Stomach smooth muscle (tissue), 2 donors: ENCODE results near the gene CDHR3.

Experiments used
- H3K27ac ChIP-seq: one replicate; pipeline ENCODE4 v1.7.0; 2013; ENCODE audit warnings: mild to moderate bottlenecking, low read length, inconsistent platforms
- H3K27me3 ChIP-seq, 2 donors: one replicate each; pipeline ENCODE4 v1.7.0; 2013; ENCODE audit warnings: low read length in 2 of 2; ENCODE audit not compliant: insufficient read depth in 2 of 2, control insufficient read depth in 1 of 2
- H3K36me3 ChIP-seq, 2 donors: one replicate each; pipeline ENCODE4 v1.7.0; 2013; ENCODE audit warnings: low read length in 2 of 2; ENCODE audit not compliant: control insufficient read depth in 2 of 2, insufficient read depth in 2 of 2
- H3K4me1 ChIP-seq: one replicate; pipeline ENCODE4 v1.7.0; 2013; ENCODE audit warnings: low read length; ENCODE audit not compliant: control insufficient read depth, insufficient read depth
- H3K4me3 ChIP-seq, 2 donors: one replicate each; pipeline ENCODE4 v1.7.0; 2013; ENCODE audit warnings: low read length in 2 of 2
- H3K9ac ChIP-seq, 2 donors: one replicate each; pipeline ENCODE4 v1.7.0; 2013; ENCODE audit warnings: low read length in 2 of 2, mild to moderate bottlenecking in 1 of 2
- H3K9me3 ChIP-seq, 2 donors: one replicate each; pipeline ENCODE4 v1.7.0; 2013; ENCODE audit warnings: low read length in 2 of 2; ENCODE audit not compliant: control insufficient read depth in 2 of 2
- donor health status: healthy.
- donor health status: Pancreatic carcinoma.

The CDHR3 gene

GRCh38 chr7:106029451-106029850 lies 66.4 kb downstream of the CDHR3 start:
- H3K36me3 ChIP-seq: peaks cover 15 to 22% of the 10 kb centered on the region in 2 donors
- H3K4me3 ChIP-seq: no peak overlapping the region
- no peak overlapping the region for H3K27ac ChIP-seq
- no peak overlapping the region for H3K9ac ChIP-seq
- no peaks in the 10 kb centered on the region for H3K27me3 ChIP-seq
- peaks cover 18% of the 10 kb centered on the region for H3K4me1 ChIP-seq
- H3K9me3 ChIP-seq: no peaks in the 10 kb centered on the region

GRCh38 chr7:106029941-106030340 lies 66.9 kb downstream of the CDHR3 start:
- peaks cover 13 to 21% of the 10 kb centered on the region in 2 donors for H3K36me3 ChIP-seq
- no peak overlapping the region for H3K9ac ChIP-seq
- no peaks in the 10 kb centered on the region for H3K9me3 ChIP-seq
- peak overlapping the region; percentile 58 for H3K27ac ChIP-seq
- no peak overlapping the region for H3K4me3 ChIP-seq
- no peaks in the 10 kb centered on the region for H3K27me3 ChIP-seq
- peaks cover 18% of the 10 kb centered on the region for H3K4me1 ChIP-seq

GRCh38 chr7:106031300-106032035 lies 68.4 kb downstream of the CDHR3 start:
- Histone ChIP-seq H3K9me3 (no peaks in the 10 kb centered on the region), H3K36me3 (peaks cover 11 to 20% of the 10 kb centered on the region in 2 donors), H3K27ac (peak overlapping the region; percentile 58), H3K4me1 (peaks cover 18% of the 10 kb centered on the region), H3K9ac (peak overlapping the region in 1 of 2 donors; percentile 21), H3K4me3 (peak overlapping the region in 1 of 2 donors; percentile 29), H3K27me3 (no peaks in the 10 kb centered on the region)

GRCh38 chr7:106032295-106032694 lies 69.2 kb downstream of the CDHR3 start:
- Histone ChIP-seq H3K9me3 (no peaks in the 10 kb centered on the region), H3K9ac (no peak overlapping the region), H3K36me3 (peaks cover 7 to 18% of the 10 kb centered on the region in 2 donors), H3K27me3 (no peaks in the 10 kb centered on the region), H3K4me1 (peaks cover 18% of the 10 kb centered on the region), H3K27ac (peak overlapping the region; percentile 58), H3K4me3 (no peak overlapping the region)

GRCh38 chr7:106033735-106034134 lies 70.7 kb downstream of the CDHR3 start:
- Histone ChIP-seq H3K4me3 (no peak overlapping the region), H3K27ac (no peak overlapping the region), H3K9me3 (no peaks in the 10 kb centered on the region), H3K4me1 (peaks cover 20% of the 10 kb centered on the region), H3K36me3 (peaks cover 7 to 18% of the 10 kb centered on the region in 2 donors), H3K9ac (no peak overlapping the region), H3K27me3 (no peaks in the 10 kb centered on the region)

- Histone ChIP-seq H3K9me3 (no peaks in the 10 kb centered on the region), H3K9ac (no peak overlapping the region), H3K27ac (no peak overlapping the region), H3K27me3 (no peaks in the 10 kb centered on the region), H3K36me3 (peaks cover 7 to 18% of the 10 kb centered on the region in 2 donors), H3K4me3 (no peak overlapping the region), H3K4me1 (peaks cover 20% of the 10 kb centered on the region)
These were observed 71.3 kb downstream of the CDHR3 start for GRCh38 chr7:106034383-106034782.

- no peak overlapping the region for H3K9ac ChIP-seq
- H3K27ac ChIP-seq: no peak overlapping the region
- no peak overlapping the region for H3K4me3 ChIP-seq
- no peaks in the 10 kb centered on the region for H3K27me3 ChIP-seq
- H3K36me3 ChIP-seq: peaks cover 5 to 18% of the 10 kb centered on the region in 2 donors
- no peaks in the 10 kb centered on the region for H3K9me3 ChIP-seq
- H3K4me1 ChIP-seq: peaks cover 17% of the 10 kb centered on the region
These were observed 72.5 kb downstream of the CDHR3 start for GRCh38 chr7:106035568-106035967.

GRCh38 chr7:106036004-106036403 lies 72.9 kb downstream of the CDHR3 start:
- Histone ChIP-seq H3K9me3 (no peaks in the 10 kb centered on the region), H3K9ac (no peak overlapping the region), H3K27me3 (no peaks in the 10 kb centered on the region), H3K27ac (no peak overlapping the region), H3K4me1 (peaks cover 14% of the 10 kb centered on the region), H3K4me3 (no peak overlapping the region), H3K36me3 (peaks cover 5 to 18% of the 10 kb centered on the region in 2 donors)

GRCh38 chr7:106037489-106038176 lies 74.6 kb downstream of the CDHR3 start:
- no peak overlapping the region for H3K27ac ChIP-seq
- no peak overlapping the region for H3K9ac ChIP-seq
- peaks cover 16% of the 10 kb centered on the region for H3K4me1 ChIP-seq
- H3K9me3 ChIP-seq: no peaks in the 10 kb centered on the region
- no peaks in the 10 kb centered on the region for H3K27me3 ChIP-seq
- peaks cover 3 to 11% of the 10 kb centered on the region in 2 donors for H3K36me3 ChIP-seq
- H3K4me3 ChIP-seq: no peak overlapping the region

GRCh38 chr7:106038289-106038688 lies 75.2 kb downstream of the CDHR3 start:
- Histone ChIP-seq H3K4me1 (peaks cover 19% of the 10 kb centered on the region), H3K4me3 (no peak overlapping the region), H3K27me3 (no peaks in the 10 kb centered on the region), H3K9me3 (no peaks in the 10 kb centered on the region), H3K9ac (no peak overlapping the region), H3K27ac (no peak overlapping the region), H3K36me3 (peaks cover 3 to 6% of the 10 kb centered on the region in 2 donors)

- Histone ChIP-seq H3K9me3 (no peaks in the 10 kb centered on the region), H3K27ac (no peak overlapping the region), H3K9ac (no peak overlapping the region), H3K27me3 (no peaks in the 10 kb centered on the region), H3K4me3 (no peak overlapping the region), H3K4me1 (peaks cover 19% of the 10 kb centered on the region), H3K36me3 (peaks cover 0 to 2% of the 10 kb centered on the region in 2 donors)
These were observed 75.9 kb downstream of the CDHR3 start for GRCh38 chr7:106038916-106039315.
